ENCODE data around the gene ERC2.

The ERC2 gene

DNA sequence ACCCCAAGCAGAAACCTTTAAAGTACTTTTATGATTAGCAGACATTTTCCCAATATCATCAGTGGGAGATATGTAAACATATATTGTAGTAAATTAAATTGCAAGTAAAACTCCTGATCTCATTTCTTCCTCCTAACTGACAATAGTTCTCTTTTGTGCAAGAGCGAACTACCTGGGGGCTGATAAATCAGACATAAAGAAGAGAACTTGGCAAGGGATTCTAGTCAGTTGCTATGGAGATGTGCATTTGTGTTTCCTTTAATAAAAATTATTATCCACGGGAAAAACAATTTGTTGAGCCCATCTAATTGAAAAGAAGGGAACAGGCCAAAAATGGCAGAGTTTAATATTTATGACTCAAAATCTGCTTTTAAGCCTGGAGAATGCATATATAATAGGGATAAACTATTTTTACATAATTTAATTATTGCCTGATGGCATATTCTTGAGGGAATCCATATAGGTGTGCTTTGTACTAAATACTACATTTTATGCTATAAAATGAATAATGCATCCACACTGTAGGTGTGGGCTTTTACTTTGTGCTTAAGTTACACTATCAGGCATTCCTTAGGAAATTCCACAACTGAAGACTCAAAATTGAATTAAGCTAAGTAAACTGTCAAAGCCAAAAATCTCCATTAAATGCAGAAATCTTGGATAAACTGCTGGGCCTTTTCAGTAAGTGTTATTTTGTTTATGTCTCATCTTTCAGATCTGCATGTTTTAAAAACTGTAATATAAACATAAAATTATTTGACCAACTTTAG, 258.1 kb downstream of the ERC2 start:
- TF ChIP-seq, protein P1, sequence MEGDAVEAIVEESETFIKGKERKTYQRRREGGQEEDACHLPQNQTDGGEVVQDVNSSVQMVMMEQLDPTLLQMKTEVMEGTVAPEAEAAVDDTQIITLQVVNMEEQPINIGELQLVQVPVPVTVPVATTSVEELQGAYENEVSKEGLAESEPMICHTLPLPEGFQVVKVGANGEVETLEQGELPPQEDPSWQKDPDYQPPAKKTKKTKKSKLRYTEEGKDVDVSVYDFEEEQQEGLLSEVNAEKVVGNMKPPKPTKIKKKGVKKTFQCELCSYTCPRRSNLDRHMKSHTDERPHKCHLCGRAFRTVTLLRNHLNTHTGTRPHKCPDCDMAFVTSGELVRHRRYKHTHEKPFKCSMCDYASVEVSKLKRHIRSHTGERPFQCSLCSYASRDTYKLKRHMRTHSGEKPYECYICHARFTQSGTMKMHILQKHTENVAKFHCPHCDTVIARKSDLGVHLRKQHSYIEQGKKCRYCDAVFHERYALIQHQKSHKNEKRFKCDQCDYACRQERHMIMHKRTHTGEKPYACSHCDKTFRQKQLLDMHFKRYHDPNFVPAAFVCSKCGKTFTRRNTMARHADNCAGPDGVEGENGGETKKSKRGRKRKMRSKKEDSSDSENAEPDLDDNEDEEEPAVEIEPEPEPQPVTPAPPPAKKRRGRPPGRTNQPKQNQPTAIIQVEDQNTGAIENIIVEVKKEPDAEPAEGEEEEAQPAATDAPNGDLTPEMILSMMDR (IDR thresholded peaks at IDR 0.05; ENCODE audit: low read depth, low read length) = no peak
- H3K4me3 ChIP-seq (ENCODE audit: low read depth, low read length) = no peak overlapping the region

DNA sequence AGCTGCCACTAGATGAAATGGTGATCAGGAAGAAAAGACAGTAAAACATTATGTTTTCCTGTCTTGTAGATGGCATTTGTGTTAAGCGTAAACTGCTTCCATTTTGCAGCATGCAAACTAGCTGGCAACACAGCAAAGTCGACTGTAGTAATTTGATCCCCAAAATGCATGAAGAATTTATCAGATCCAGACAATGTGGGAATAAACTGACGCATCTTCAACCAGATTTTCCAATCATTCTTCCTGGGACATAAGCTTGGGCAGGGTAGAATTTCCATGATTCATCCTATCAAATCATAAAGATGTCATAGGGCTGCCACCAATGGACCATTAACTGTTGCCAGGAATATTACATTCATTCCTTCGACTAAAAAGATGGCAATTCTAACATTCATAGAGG, 260.3 kb downstream of the ERC2 start:
- no peak overlapping the region for H3K4me3 ChIP-seq (ENCODE audit: low read depth, low read length)
- TF ChIP-seq, protein P1 (IDR thresholded peaks at IDR 0.05; ENCODE audit: low read depth, low read length) = no peak

DNA sequence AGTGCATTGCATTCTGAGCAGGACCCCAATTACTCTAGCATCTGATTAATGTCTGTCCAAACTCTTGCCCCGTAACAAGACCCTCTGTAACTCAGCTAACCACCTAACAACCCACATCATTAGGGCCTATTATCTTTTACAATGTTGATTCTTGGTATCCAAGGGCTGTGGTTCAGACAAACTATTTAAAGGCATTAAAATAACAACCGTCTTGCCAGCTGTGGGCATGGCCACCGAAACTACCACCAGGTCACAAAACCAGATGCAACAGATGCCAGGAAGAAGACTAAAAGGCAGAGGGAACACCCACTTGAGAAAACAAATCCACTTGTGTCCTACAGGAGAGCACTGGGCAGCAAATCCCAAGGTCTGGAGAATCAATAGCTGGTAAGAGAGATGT, 262.9 kb downstream of the ERC2 start:
- H3K4me3 ChIP-seq (ENCODE audit: low read depth, low read length) = no peak overlapping the region
- TF ChIP-seq, protein P1 (IDR thresholded peaks at IDR 0.05; ENCODE audit: low read depth, low read length) = no peak

DNA sequence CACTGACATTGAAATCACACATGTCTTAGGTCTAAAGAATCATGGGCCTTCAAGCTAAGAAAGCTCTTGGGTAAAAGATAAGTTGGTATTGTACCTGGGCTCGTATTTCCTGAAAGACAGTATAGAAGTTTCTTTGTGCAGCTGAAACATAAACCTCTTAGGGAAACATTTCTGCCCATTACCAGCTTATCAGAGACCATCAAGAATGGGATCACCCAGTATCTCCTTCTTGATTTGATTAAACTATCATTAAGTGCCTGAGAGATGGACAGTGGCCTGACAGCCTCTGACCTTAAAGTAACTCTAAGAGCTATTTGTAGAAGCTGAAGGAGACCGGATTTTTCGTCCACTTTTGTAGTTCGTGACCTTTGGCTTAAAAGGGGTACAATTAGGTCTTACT, 265.3 kb downstream of the ERC2 start:
- no peak overlapping the region for H3K4me3 ChIP-seq (ENCODE audit: low read depth, low read length)
- TF ChIP-seq, protein P1 (IDR thresholded peaks at IDR 0.05; ENCODE audit: low read depth, low read length) = no peak

DNA sequence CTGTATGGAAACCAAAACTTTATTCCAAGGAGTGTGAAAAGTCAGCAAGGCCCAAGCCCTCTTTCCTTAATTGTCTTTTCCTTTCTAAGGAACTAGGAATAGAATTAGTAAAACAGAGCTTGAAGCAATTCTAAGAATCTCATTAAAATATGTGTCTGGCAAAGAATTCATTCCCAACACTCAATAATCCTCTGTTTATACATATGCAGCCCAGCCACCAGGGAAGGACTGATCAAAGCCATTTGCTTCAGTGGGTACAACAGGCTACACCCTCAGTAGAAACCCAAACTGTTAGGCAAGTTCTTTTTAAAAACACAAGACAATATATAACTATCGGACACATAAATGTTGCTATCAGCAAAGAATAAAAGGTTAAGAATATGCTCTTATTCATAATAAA, 266.9 kb downstream of the ERC2 start:
- TF ChIP-seq, protein P1 (IDR thresholded peaks at IDR 0.05; ENCODE audit: low read depth, low read length) = no peak
- no peak overlapping the region for H3K4me3 ChIP-seq (ENCODE audit: low read depth, low read length)

DNA sequence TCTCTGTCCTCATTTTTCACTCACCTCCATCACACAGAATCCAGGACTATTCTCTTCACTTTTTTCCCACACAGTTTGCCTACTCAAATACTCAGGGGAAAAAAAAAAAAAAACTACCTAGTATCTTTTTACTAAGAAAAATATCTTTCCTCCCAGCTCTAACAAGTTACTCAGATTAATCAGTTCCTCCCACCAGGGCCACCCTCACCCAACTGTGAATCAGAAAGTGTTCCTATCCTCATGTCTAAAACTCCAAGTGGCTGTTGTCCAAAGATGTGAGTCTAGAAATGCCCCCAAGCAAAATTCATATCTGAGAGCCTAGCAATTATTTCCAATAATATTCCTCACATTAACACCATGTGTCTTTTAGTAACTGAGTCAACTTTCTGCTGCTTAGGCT, 268.0 kb downstream of the ERC2 start:
- H3K4me3 ChIP-seq (ENCODE audit: low read depth, low read length) = no peak overlapping the region
- TF ChIP-seq, protein P1 (IDR thresholded peaks at IDR 0.05; ENCODE audit: low read depth, low read length) = no peak

DNA sequence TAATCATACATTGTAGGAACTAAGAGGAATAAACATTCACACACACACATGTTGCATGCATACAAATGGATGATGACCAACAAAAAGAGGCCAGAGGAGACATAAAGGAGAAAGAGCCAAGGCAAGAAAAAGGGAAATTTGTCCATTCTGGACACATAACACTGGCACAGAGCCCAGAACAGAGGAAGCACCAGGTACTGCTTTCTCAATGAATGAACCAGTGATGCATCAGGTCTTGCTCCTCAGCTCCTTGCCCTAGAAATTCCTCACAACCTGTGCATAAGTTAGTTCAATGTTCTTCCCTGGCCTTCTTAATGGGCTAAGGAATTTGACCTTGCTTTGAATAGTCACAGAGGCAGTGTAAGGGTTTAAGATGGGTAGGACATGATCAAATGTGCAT, 270.3 kb downstream of the ERC2 start:
- TF ChIP-seq, protein P1 (IDR thresholded peaks at IDR 0.05; ENCODE audit: low read depth, low read length) = no peak
- no peak overlapping the region for H3K4me3 ChIP-seq (ENCODE audit: low read depth, low read length)

Measured in WI38 (cell line).